H9 (cell line): Measurements from ENCODE around the gene RBP2. TPM values are rescaled to one million over a fixed set of nuclear protein-coding genes. Genes with fewer than 3 reads are reported as not detected.

ENCODE experiments used
- DNase-seq: peaks from one replicate; pipeline ENCODE4 v3.0.0-alpha.2; 2017
- H2AFZ ChIP-seq: one replicate; pipeline ENCODE4 v1.6.1; 2013; ENCODE audit warnings: mild to moderate bottlenecking, low read length, control low read depth, moderate library complexity
- H2AK5ac ChIP-seq: 2 replicates; pipeline ENCODE4 v1.6.1; 2013; ENCODE audit warnings: low read length, control low read depth, mixed read lengths; ENCODE audit not compliant: insufficient read length
- H2BK120ac ChIP-seq: one replicate; pipeline ENCODE4 v1.6.1; 2013; ENCODE audit warnings: low read depth, mild to moderate bottlenecking, low read length, control low read depth, inconsistent platforms; ENCODE audit not compliant: poor library complexity, severe bottlenecking
- H2BK12ac ChIP-seq: 2 replicates; pipeline ENCODE4 v1.6.1; 2013; ENCODE audit warnings: low read length, control low read depth, mixed read lengths, low read depth; ENCODE audit not compliant: insufficient read length
- H2BK15ac ChIP-seq: 2 replicates; pipeline ENCODE4 v1.6.1; 2013; ENCODE audit warnings: low read depth, low read length, control low read depth
- H2BK20ac ChIP-seq: one replicate; pipeline ENCODE4 v1.6.1; 2013; ENCODE audit warnings: low read depth, mild to moderate bottlenecking, low read length, control low read depth, inconsistent platforms; ENCODE audit not compliant: poor library complexity, severe bottlenecking
- H2BK5ac ChIP-seq: 2 replicates; pipeline ENCODE4 v1.6.1; 2013; ENCODE audit warnings: low read length, control low read depth, mixed read lengths; ENCODE audit not compliant: insufficient read length
- H3K14ac ChIP-seq: 2 replicates; pipeline ENCODE4 v1.6.1; 2013; ENCODE audit warnings: low read length, control low read depth; ENCODE audit not compliant: insufficient read depth
- H3K18ac ChIP-seq: 2 replicates; pipeline ENCODE4 v1.6.1; 2013; ENCODE audit warnings: low read depth, mild to moderate bottlenecking, mixed read lengths, low read length, control low read depth; ENCODE audit not compliant: insufficient read length
- H3K23ac ChIP-seq: 2 replicates; pipeline ENCODE4 v1.6.1; 2013; ENCODE audit warnings: low read length, control low read depth, mixed read lengths, low read depth; ENCODE audit not compliant: insufficient read length
- H3K23me2 ChIP-seq: 2 replicates; pipeline ENCODE4 v1.6.1; 2013; ENCODE audit warnings: low read depth, mild to moderate bottlenecking, mixed read lengths, low read length, control low read depth; ENCODE audit not compliant: insufficient read length, poor library complexity, severe bottlenecking
- H3K27ac ChIP-seq: 2 replicates; pipeline ENCODE4 v1.5.1; 2013; ENCODE audit warnings: low read length, control low read depth, mixed read lengths, low read depth; ENCODE audit not compliant: insufficient read length
- H3K27me3 ChIP-seq: 2 replicates; pipeline ENCODE4 v1.6.1; 2013; ENCODE audit warnings: low read length, control low read depth, inconsistent platforms; ENCODE audit not compliant: insufficient read depth
- H3K4ac ChIP-seq: 2 replicates; pipeline ENCODE4 v1.6.1; 2013; ENCODE audit warnings: low read depth, mild to moderate bottlenecking, control low read depth, inconsistent platforms, low read length, moderate library complexity
- H3K4me1 ChIP-seq: 2 replicates; pipeline ENCODE4 v1.6.1; 2013; ENCODE audit warnings: low read length, control low read depth, inconsistent platforms; ENCODE audit not compliant: insufficient read depth
- H3K4me2 ChIP-seq: 2 replicates; pipeline ENCODE4 v1.6.1; 2013; ENCODE audit warnings: low read length, control low read depth, mixed read lengths; ENCODE audit not compliant: insufficient read length, insufficient read depth
- H3K56ac ChIP-seq: 2 replicates; pipeline ENCODE4 v1.6.1; 2013; ENCODE audit warnings: low read depth, mild to moderate bottlenecking, mixed read lengths, low read length, control low read depth; ENCODE audit not compliant: insufficient read length
- H3K79me1 ChIP-seq: 2 replicates; pipeline ENCODE4 v1.6.1; 2013; ENCODE audit warnings: low read depth, mild to moderate bottlenecking, moderate library complexity, low read length, control low read depth, inconsistent platforms; ENCODE audit not compliant: insufficient read depth, poor library complexity, severe bottlenecking
- H3K79me2 ChIP-seq: 2 replicates; pipeline ENCODE4 v1.6.1; 2013; ENCODE audit warnings: low read length, control low read depth, inconsistent platforms; ENCODE audit not compliant: insufficient read depth
- H3K9ac ChIP-seq: 2 replicates; pipeline ENCODE4 v1.6.1; 2013; ENCODE audit warnings: low read length, control low read depth, mixed read lengths; ENCODE audit not compliant: insufficient read length; ENCODE audit errors: extremely low read depth
- H3K9me3 ChIP-seq: one replicate; pipeline ENCODE4 v1.6.1; 2013; ENCODE audit warnings: low read depth, low read length, inconsistent platforms; ENCODE audit not compliant: control insufficient read depth
- H3T11ph ChIP-seq: one replicate; pipeline ENCODE4 v1.6.1; 2013; ENCODE audit warnings: mild to moderate bottlenecking, low read length, control low read depth, inconsistent platforms
- H4K20me1 ChIP-seq: one replicate; pipeline ENCODE4 v1.6.1; 2013; ENCODE audit not compliant: control insufficient read depth, insufficient read length, insufficient read depth
- H4K5ac ChIP-seq: 2 replicates; pipeline ENCODE4 v1.6.1; 2013; ENCODE audit warnings: low read depth, mild to moderate bottlenecking, mixed read lengths, low read length, control low read depth; ENCODE audit not compliant: insufficient read length
- H4K8ac ChIP-seq: replicated peaks from 2 replicates; pipeline ENCODE4 v1.6.1; 2013; ENCODE audit warnings: low read length, control low read depth, mixed read lengths, low read depth; ENCODE audit not compliant: insufficient read length
- H4K91ac ChIP-seq: 2 replicates; pipeline ENCODE4 v1.6.1; 2013; ENCODE audit warnings: low read depth, mild to moderate bottlenecking, moderate library complexity, mixed read lengths, low read length, control low read depth; ENCODE audit not compliant: insufficient read length
- H3K27ac Mint-ChIP-seq, 3 experiments: 2 replicates in 2 of 3; 3 replicates in 1 of 3; pipeline ENCODE4 v1.8.0; 2020 to 2021; ENCODE audit warnings: mixed read lengths in 3 of 3, mild to moderate bottlenecking in 1 of 3, moderate library complexity in 1 of 3
- H3K27me3 Mint-ChIP-seq: 2 replicates; pipeline ENCODE4 v1.8.0; 2021; ENCODE audit warnings: low read depth, mild to moderate bottlenecking, moderate library complexity, mixed read lengths
- H3K36me3 Mint-ChIP-seq, 3 experiments: 2 replicates in 2 of 3; 3 replicates in 1 of 3; pipeline ENCODE4 v1.8.0; 2020 to 2021; ENCODE audit warnings: low read depth in 3 of 3, mixed read lengths in 3 of 3; ENCODE audit not compliant: insufficient read depth in 1 of 3
- H3K4me1 Mint-ChIP-seq, 2 experiments: 2 replicates each; pipeline ENCODE4 v1.8.0; 2020; ENCODE audit warnings: mixed read lengths in 2 of 2
- H3K4me3 Mint-ChIP-seq, 2 experiments: 2 replicates in 1 of 2; 3 replicates in 1 of 2; pipeline ENCODE4 v1.8.0; 2020 to 2021; ENCODE audit warnings: mild to moderate bottlenecking in 2 of 2, mixed read lengths in 2 of 2, moderate library complexity in 1 of 2
- H3K9me3 Mint-ChIP-seq, 2 experiments: 2 replicates in 1 of 2; 3 replicates in 1 of 2; pipeline ENCODE4 v1.8.0; 2020; ENCODE audit warnings: mild to moderate bottlenecking in 2 of 2, mixed read lengths in 2 of 2, moderate library complexity in 1 of 2
- WGBS: extraction: QIAGEN DNeasy Blood & Tissue Kit; methylation state at CpG from one replicate; pipeline ENCODE4 v1.1.7; 2013; ENCODE audit warnings: missing lambda C conversion rate, low lambda C conversion rate, mixed read lengths; ENCODE audit not compliant: insufficient read length; ENCODE audit errors: extremely low coverage; 5-methylcytosine and 5-hydroxymethylcytosine counted together
- total RNA-seq: library from RNA; stranded (reverse); gene quantifications from 2 replicates; pipeline ENCODE4 v1.2.1, GENCODE V29; 2021
- TF ChIP-seq, protein P1 (sequence below): fragments of 200-600 bp; sonication (generic); conservative IDR thresholded peaks from 3 replicates; pipeline ENCODE4 v1.8.0; 2021; ENCODE audit warnings: antibody characterized with exemption, mild to moderate bottlenecking

RBP2 gene
- total RNA-seq, 1 experiment from 2014 or later = not detected

DNA sequence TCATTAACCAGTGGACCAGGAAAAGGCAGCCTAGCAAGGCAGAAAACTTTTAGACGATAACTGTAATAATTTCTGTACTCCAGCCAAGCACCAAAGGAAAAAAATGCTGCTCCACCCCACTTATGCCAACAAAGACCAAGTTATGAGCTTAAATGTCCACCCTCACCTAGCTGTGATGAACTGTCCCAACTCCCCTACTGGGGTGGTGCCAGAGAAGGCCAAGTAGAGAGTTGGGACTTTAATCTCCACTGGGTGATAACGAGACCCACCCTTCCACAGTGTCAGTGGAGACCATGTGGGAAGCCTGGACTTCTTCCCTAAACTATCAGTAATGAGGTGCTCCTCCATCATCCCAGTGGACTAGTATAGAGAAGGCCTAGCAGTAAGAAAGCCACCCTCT lies 53.1 kb downstream of the RBP2 start:
- H2AFZ ChIP-seq = no peak overlapping the region
- H3K27ac ChIP-seq = no peak overlapping the region
- H2BK15ac ChIP-seq = no peak overlapping the region
- H3K79me1 ChIP-seq = no peaks in the 10 kb centered on the region
- H3K27me3 Mint-ChIP-seq = no peaks in the 10 kb centered on the region
- H3K79me2 ChIP-seq = no peaks in the 10 kb centered on the region
- H2BK12ac ChIP-seq = no peak overlapping the region
- no peak for DNase-seq
- no peaks in the 10 kb centered on the region for H4K20me1 ChIP-seq
- H3K9me3 Mint-ChIP-seq = no peaks in the 10 kb centered on the region
- no peak overlapping the region for H3K9ac ChIP-seq
- H4K91ac ChIP-seq = no peak overlapping the region
- H3K27ac Mint-ChIP-seq = no peak overlapping the region
- H4K8ac ChIP-seq = no peak overlapping the region
- no peak overlapping the region for H3K14ac ChIP-seq
- H2AK5ac ChIP-seq = no peak overlapping the region
- no CpG with 5 or more reads among the region's 2 CpGs for WGBS
- H3K56ac ChIP-seq = no peak overlapping the region
- H4K5ac ChIP-seq = no peak overlapping the region
- H3K27me3 ChIP-seq = no peaks in the 10 kb centered on the region
- no peak overlapping the region for H3K18ac ChIP-seq
- no peak overlapping the region for H3K23ac ChIP-seq
- H3K4me3 Mint-ChIP-seq = no peak overlapping the region
- H3K23me2 ChIP-seq = no peaks in the 10 kb centered on the region
- no peak overlapping the region for H3T11ph ChIP-seq
- H3K36me3 Mint-ChIP-seq = 0 out of 7 replicates have a peak, but pooled peaks cover 0 to 6% (median 0%) of the 10 kb centered on the region in 3 experiments
- no peaks in the 10 kb centered on the region for H3K4me1 Mint-ChIP-seq
- H3K4me1 ChIP-seq = no peaks in the 10 kb centered on the region
- no peak overlapping the region for H2BK20ac ChIP-seq
- no peak overlapping the region for H3K4ac ChIP-seq
- H3K4me2 ChIP-seq = no peak overlapping the region
- TF ChIP-seq, protein P1, sequence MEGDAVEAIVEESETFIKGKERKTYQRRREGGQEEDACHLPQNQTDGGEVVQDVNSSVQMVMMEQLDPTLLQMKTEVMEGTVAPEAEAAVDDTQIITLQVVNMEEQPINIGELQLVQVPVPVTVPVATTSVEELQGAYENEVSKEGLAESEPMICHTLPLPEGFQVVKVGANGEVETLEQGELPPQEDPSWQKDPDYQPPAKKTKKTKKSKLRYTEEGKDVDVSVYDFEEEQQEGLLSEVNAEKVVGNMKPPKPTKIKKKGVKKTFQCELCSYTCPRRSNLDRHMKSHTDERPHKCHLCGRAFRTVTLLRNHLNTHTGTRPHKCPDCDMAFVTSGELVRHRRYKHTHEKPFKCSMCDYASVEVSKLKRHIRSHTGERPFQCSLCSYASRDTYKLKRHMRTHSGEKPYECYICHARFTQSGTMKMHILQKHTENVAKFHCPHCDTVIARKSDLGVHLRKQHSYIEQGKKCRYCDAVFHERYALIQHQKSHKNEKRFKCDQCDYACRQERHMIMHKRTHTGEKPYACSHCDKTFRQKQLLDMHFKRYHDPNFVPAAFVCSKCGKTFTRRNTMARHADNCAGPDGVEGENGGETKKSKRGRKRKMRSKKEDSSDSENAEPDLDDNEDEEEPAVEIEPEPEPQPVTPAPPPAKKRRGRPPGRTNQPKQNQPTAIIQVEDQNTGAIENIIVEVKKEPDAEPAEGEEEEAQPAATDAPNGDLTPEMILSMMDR = no peak
- no peak overlapping the region for H2BK120ac ChIP-seq
- H3K9me3 ChIP-seq = no peaks in the 10 kb centered on the region
- no peak overlapping the region for H2BK5ac ChIP-seq
